ENCODE results near the gene NHERF1.

DNA sequence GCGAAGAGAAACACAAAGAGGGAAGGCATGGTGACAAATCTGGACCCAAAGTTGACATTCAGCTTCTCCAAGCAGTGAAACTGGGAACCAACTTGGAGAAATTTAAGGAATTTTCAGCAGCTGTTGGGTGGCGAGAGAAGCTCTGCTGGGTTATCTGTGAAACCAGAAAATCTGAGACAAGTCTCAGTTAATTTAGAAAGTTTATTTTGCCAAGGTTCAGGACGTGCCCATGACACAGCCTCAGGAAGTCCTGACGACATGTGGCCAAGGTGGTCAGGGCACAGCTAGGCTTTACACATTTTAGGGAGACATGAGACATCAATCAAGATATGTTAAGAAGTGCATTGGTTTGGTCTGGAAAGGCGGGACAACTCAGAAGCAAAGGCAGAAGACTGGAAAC is 24.5 kb upstream of the NHERF1 start:
- TF ChIP-seq, protein P1, sequence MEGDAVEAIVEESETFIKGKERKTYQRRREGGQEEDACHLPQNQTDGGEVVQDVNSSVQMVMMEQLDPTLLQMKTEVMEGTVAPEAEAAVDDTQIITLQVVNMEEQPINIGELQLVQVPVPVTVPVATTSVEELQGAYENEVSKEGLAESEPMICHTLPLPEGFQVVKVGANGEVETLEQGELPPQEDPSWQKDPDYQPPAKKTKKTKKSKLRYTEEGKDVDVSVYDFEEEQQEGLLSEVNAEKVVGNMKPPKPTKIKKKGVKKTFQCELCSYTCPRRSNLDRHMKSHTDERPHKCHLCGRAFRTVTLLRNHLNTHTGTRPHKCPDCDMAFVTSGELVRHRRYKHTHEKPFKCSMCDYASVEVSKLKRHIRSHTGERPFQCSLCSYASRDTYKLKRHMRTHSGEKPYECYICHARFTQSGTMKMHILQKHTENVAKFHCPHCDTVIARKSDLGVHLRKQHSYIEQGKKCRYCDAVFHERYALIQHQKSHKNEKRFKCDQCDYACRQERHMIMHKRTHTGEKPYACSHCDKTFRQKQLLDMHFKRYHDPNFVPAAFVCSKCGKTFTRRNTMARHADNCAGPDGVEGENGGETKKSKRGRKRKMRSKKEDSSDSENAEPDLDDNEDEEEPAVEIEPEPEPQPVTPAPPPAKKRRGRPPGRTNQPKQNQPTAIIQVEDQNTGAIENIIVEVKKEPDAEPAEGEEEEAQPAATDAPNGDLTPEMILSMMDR (IDR thresholded peaks at IDR 0.05; ENCODE audit: extremely low read depth in 1 of 2, insufficient read depth in 1 of 2, low read depth in 1 of 2, low read length in 2 of 2), result no peak
- no peak for TF ChIP-seq EZH2 (IDR thresholded peaks at IDR 0.05; ENCODE audit: borderline replicate concordance, low read depth, low read length, severe bottlenecking)
- no peak for TF ChIP-seq POLR2A (IDR thresholded peaks at IDR 0.05; ENCODE audit: low read depth, low read length)
- TF ChIP-seq MYC (IDR thresholded peaks at IDR 0.05; ENCODE audit: low read depth, low read length), result no peak
- no peak for TF ChIP-seq POLR2AphosphoS5 (IDR thresholded peaks at IDR 0.05; ENCODE audit: insufficient read depth, low read depth, low read length)
- no peak for TF ChIP-seq FOS (IDR thresholded peaks at IDR 0.05; ENCODE audit: borderline replicate concordance, insufficient read depth, low read length)
